Large intestine (tissue), 3 donors: ENCODE measurements around the gene RBKS. TPM values are rescaled to one million over a fixed set of nuclear protein-coding genes. Genes with fewer than 3 reads are reported as not detected.
A peak's percentile ranks its signal among the peaks of the same experiment; 100 is the strongest.
"Not testable (repeated sequence)": the region's sequence is repeated elsewhere in the genome, so short reads cannot be mapped to it uniquely, and the experiment has no call there.

Experiments
- DNase-seq, 2 donors: peaks; one replicate each; pipeline versions ENCODE4 v3.0.0 to v3.0.0-alpha.2; 2013
- H3K27ac ChIP-seq: one replicate; pipeline ENCODE4 v1.5.1; 2013; ENCODE audit warnings: low read length
- H3K27me3 ChIP-seq: 2 replicates; pipeline ENCODE4 v1.6.1; 2013; ENCODE audit warnings: low read length; ENCODE audit not compliant: control insufficient read depth, insufficient read depth
- H3K36me3 ChIP-seq: 2 replicates; pipeline ENCODE4 v1.6.1; 2013; ENCODE audit warnings: low read length; ENCODE audit not compliant: control insufficient read depth, insufficient read depth
- H3K4me1 ChIP-seq: one replicate; pipeline ENCODE4 v1.6.1; 2013; ENCODE audit warnings: low read length; ENCODE audit not compliant: control insufficient read depth, insufficient read depth
- H3K4me3 ChIP-seq: one replicate; pipeline ENCODE4 v1.5.1; 2013; ENCODE audit warnings: low read length
- H3K9me3 ChIP-seq: one replicate; pipeline ENCODE4 v1.6.1; 2013; ENCODE audit warnings: mild to moderate bottlenecking, low read depth, low read length, moderate library complexity; ENCODE audit not compliant: control insufficient read depth
- WGBS: methylation state at CpG from one replicate; pipeline ENCODE4 v1.1.5; 2013; ENCODE audit warnings: low lambda C conversion rate; ENCODE audit not compliant: insufficient coverage; 5-methylcytosine and 5-hydroxymethylcytosine counted together
- polyA plus RNA-seq: library from polyadenylated mRNA; unstranded; fragments of 120-200 nt; gene quantifications from one replicate; pipeline ENCODE4 v1.2.1, GENCODE V29; 2013

RBKS gene
- polyA plus RNA-seq, 1 donor: 30.4 TPM

- Histone ChIP-seq H3K4me1 (peaks cover 39% of the 10 kb centered on the region), H3K27me3 (no peaks in the 10 kb centered on the region), H3K27ac (peak overlapping the region; percentile 100), H3K36me3 (no peaks in the 10 kb centered on the region), H3K4me3 (peak overlapping the region; percentile 48), H3K9me3 (peaks cover 6% of the 10 kb centered on the region)
- peak; percentile 93 to 96 for DNase-seq
- WGBS: no CpG with 5 or more reads among the region's 16 CpGs
These were observed 137.5 kb downstream of the RBKS start for GRCh38 chr2:27752551-27753237.

DNA sequence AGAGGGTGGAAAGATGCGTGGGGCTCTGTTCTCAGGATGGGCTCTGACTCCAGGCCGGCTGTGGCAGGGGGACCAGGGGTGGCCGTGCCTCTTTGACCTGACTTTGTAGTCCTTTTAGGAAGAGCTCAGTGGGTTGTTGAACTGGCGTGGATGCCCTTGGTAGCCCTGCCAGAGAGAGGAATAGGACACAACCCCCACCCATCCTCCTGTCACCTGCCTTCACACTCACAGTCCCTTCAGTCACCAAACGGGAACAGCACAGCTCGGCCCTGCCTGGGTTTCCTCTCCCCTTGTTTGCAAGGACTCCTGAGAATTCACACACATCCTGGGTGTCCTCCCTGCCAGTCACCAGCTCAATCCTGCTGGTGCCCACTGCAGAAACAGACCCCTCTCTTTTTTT lies 138.8 kb downstream of the RBKS start:
- Histone ChIP-seq H3K4me1 (peaks cover 44% of the 10 kb centered on the region), H3K27ac (peak overlapping the region; percentile 100)
- WGBS: no CpG with 5 or more reads among the region's 6 CpGs

DNA sequence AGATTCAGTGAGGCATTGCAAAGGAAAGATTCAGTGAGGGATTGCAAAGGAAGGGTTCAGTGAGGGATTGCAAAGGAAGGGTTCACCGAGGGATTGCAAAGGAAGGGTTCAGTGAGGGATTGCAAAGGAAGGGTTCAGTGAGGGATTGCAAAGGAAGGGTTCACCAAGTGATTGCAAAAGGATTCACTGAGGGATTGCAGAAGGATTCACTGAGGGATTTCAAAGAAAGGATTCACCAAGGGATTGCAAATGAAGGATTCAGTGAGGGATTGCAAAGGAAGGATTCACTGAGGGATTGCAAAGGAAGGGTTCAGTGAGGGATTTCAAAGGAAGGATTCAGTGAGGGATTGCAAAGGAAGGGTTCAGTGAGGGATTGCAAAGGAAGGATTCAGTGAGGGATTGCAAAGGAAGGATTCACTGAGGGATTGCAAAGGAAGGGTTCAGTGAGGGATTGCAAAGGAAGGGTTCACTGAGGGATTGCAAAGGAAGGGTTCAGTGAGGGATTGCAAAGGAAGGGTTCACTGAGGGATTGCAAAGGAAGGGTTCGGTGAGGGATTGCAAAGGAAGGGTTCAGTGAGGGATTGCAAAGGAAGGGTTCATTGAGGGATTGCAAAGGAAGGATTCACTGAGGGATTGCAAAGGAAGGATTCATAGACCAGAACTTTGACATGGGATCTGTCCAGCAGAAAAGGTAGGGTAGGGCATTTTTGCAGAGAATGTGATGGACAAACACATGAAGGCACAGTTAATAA lies 141.2 kb downstream of the RBKS start:
- WGBS: 100% methylated on average over 2 of the region's 2 CpGs
- peaks cover 37% of the 10 kb centered on the region for H3K4me1 ChIP-seq
- not testable (repeated sequence) for H3K27me3 ChIP-seq, H3K9me3 ChIP-seq, DNase-seq, H3K36me3 ChIP-seq, H3K4me3 ChIP-seq, H3K27ac ChIP-seq

More for the DNA sequence above, 138.8 kb downstream of the RBKS start:
- Histone ChIP-seq H3K36me3 (no peaks in the 10 kb centered on the region), H3K9me3 (peaks cover 6% of the 10 kb centered on the region), H3K27me3 (no peaks in the 10 kb centered on the region), H3K4me3 (no peak overlapping the region)
- no peak for DNase-seq

- H3K9me3 ChIP-seq: peaks cover 6% of the 10 kb centered on the region
- no peaks in the 10 kb centered on the region for H3K36me3 ChIP-seq
- no peak for DNase-seq
- no peak overlapping the region for H3K4me3 ChIP-seq
- 66% methylated on average over 3 of the region's 6 CpGs for WGBS
- H3K27ac ChIP-seq: no peak overlapping the region
- H3K4me1 ChIP-seq: peaks cover 26% of the 10 kb centered on the region
- no peaks in the 10 kb centered on the region for H3K27me3 ChIP-seq
These were observed 142.3 kb downstream of the RBKS start for GRCh38 chr2:27747827-27748352.

DNA sequence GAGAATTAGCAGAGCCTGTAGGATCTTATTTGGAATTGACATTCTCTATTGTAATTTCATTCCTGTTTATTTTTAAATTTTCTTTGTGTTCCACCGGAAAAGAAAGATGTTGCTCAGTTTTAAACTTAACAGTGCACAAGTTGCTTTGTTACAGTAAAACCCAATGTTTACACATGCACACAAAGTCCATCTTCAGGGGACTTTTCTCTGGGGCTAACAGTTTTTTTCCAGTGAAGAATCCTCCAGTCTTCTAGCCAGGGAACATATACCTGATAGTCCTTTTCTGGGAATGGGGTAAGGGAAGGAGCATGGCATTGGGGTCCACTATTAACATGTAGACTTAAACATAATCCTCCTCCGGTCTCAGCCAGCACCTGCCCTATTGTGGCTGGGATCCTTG lies 143.9 kb downstream of the RBKS start:
- Histone ChIP-seq H3K4me1 (peaks cover 13% of the 10 kb centered on the region), H3K9me3 (peaks cover 7% of the 10 kb centered on the region), H3K27ac (peak overlapping the region; percentile 45), H3K27me3 (no peaks in the 10 kb centered on the region), H3K36me3 (no peaks in the 10 kb centered on the region), H3K4me3 (no peak overlapping the region)
- DNase-seq: peak in 1 of 2 donors; percentile 55
- 14% methylated on average over 1 of the region's 2 CpGs for WGBS

DNA sequence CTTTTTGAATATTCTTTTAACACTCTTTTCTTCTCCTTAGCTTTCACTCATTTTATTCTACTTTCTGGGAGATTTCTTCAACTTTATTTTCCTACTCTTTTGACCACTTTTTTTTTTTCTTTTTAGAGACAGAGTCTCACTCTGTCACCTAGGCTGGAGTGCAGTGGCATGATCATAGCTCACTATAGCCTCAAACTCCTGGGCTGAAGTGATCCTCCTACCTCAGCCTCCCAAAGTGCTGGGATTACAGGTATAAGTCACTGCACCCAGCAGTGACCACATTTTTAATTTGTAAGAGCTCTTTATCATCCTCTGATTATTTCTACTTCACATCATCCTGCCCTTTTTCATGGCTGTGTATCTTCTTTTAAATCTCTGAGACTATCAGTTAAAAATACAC lies 144.7 kb downstream of the RBKS start:
- DNase-seq, H3K27ac ChIP-seq, H3K4me3 ChIP-seq, H3K27me3 ChIP-seq, H3K36me3 ChIP-seq, H3K4me1 ChIP-seq: not testable (repeated sequence)
- peaks cover 10% of the 10 kb centered on the region for H3K9me3 ChIP-seq

DNA sequence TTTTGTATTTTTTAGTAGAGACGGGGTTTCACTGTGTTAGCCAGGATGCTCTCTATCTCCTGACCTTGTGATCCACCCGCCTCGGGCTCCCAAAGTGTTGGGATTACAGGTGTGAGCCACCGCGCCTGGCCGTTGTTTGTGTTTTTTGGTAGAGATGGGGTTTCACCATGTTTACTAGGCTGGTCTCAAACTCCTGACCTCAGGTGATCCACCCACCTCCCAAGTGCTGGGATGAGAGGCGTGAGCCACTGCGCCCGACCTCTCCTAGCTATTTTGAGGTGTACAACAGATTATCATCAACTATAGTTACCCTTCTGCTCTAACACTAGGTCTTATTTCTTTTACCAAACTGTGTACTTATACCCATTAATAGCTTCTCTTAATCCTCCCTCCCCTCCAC lies 147.6 kb downstream of the RBKS start:
- H3K27me3 ChIP-seq: no peaks in the 10 kb centered on the region
- H3K4me3 ChIP-seq: no peak overlapping the region
- DNase-seq: no peak
- no peaks in the 10 kb centered on the region for H3K36me3 ChIP-seq
- peaks cover 21% of the 10 kb centered on the region for H3K4me1 ChIP-seq
- no peak overlapping the region for H3K27ac ChIP-seq
- peaks cover 8% of the 10 kb centered on the region for H3K9me3 ChIP-seq
- no CpG with 5 or more reads among the region's 9 CpGs for WGBS

GRCh38 chr2:27741673-27742072 lies 148.5 kb downstream of the RBKS start:
- WGBS: 100% methylated on average over 1 of the region's 3 CpGs
- DNase-seq: no peak
- no peaks in the 10 kb centered on the region for H3K36me3 ChIP-seq
- H3K9me3 ChIP-seq: peaks cover 8% of the 10 kb centered on the region
- no peaks in the 10 kb centered on the region for H3K27me3 ChIP-seq
- H3K4me3 ChIP-seq: no peak overlapping the region
- peaks cover 28% of the 10 kb centered on the region for H3K4me1 ChIP-seq
- no peak overlapping the region for H3K27ac ChIP-seq

DNA sequence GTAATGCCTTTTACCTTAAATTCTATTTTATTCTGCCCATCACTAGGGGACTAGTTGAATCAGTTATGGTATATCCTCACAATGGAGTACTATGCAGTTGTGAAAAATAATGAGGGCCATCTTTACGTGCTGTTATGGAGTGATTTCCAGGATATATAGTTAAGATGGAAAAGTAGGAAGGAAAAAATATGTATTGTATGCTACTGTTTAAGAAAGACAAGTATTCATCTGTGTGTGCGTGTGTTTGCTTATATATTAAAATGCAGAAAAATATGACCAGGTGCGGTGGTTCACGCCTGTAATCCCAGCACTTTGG lies 151.2 kb downstream of the RBKS start:
- H3K27ac ChIP-seq: peak overlapping the region; percentile 75

GRCh38 chr2:27738349-27739057 lies 151.7 kb downstream of the RBKS start:
- Histone ChIP-seq H3K36me3 (no peaks in the 10 kb centered on the region), H3K27me3 (no peaks in the 10 kb centered on the region), H3K9me3 (peaks cover 8% of the 10 kb centered on the region), H3K27ac (peak overlapping the region; percentile 75), H3K4me3 (no peak overlapping the region), H3K4me1 (peaks cover 39% of the 10 kb centered on the region)
- WGBS: no CpG with 5 or more reads among the region's 13 CpGs
- no peak for DNase-seq

More for the DNA sequence above, 151.2 kb downstream of the RBKS start:
- Histone ChIP-seq H3K4me1 (peaks cover 39% of the 10 kb centered on the region), H3K9me3 (peaks cover 8% of the 10 kb centered on the region), H3K27me3 (no peaks in the 10 kb centered on the region), H3K36me3 (no peaks in the 10 kb centered on the region), H3K4me3 (no peak overlapping the region)
- 100% methylated on average over 1 of the region's 4 CpGs for WGBS
- no peak for DNase-seq
